Daoy (cell line): ENCODE data around the gene SPEF1. TPM values are rescaled to one million over a fixed set of nuclear protein-coding genes. Genes with fewer than 3 reads are reported as not detected.
"Not testable (repeated sequence)": the region's sequence is repeated elsewhere in the genome, so short reads cannot be mapped to it uniquely, and the experiment has no call there.

Experiments
- DNase-seq: peaks from one replicate; pipeline ENCODE4 v3.0.0-alpha.2; 2015; ENCODE audit warnings: low read depth
- total RNA-seq: library from RNA; depleted of rRNA; stranded (reverse); fragments of >200 nt; shearing (Covaris generic); gene quantifications from 2 replicates; pipeline ENCODE4 v1.2.3, GENCODE V29; 2014; rRNA removed

Gene SPEF1, protein sequence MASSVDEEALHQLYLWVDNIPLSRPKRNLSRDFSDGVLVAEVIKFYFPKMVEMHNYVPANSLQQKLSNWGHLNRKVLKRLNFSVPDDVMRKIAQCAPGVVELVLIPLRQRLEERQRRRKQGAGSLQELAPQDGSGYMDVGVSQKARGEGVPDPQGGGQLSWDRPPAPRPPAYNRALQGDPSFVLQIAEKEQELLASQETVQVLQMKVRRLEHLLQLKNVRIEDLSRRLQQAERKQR
- total RNA-seq = 0.51 TPM in 1 of 2 replicates, not detected in the other

DNA sequence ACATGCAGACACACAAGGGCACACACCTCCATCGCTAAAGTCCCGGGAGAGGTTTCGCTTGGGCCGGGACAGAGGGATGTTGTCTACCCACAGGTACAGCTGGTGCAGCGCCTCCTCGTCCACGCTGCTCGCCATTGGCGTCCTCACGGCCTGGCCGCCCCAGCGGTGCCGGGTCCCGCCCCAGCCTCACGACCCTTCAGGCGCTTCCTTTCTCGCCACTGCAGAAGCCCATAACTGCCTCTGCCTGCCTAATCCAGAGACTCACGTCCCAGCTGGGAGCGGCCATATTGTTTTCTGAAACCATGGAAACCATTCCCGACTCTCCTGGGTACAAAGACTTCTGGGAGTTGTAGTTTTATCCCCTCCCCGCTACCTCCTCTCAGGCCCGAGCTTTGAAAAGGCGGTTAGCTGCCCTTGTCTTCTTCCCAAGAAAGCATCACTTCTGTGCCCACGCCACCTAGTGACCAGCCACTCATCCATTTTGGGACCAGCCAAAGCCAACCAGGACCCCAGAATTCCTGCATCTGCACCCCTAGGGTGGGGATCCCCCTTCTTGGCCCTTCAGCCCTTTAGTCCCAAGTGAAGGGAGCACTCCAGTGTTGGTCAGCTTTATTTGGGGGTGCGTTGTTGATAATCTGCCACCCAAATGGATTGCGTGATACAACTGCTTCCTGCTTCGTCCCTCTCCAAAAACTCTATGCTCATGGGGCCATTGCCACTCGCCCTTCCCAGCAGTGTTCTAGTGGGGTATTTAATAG is at the start of gene SPEF1:
Gene SPEF1 (minus strand): TSS at position 296 of the 758 bp plus-strand sequence. CDS start 161 bp downstream, at position 135.
- peak; percentile 92 for DNase-seq

DNA sequence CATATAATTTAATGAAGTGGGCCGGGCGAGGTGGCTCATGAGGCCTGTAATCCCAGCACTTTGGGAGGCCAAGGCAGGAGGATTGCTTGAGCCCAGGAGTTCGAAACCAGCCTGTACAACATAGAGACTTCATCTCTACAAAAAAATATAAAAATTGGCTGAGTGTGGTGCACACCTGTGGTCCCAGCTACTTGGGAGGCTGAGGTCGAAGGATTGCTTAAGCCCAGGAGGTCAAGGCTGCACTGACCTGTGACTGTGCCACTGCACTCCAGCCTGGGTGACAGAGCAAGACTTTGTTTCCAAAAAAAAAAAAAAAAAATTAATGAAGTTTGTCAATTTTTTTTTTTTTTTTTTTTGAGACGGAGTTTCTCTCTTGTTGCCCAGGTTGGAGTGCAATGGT is 48.6 kb upstream of the SPEF1 start:
- DNase-seq = not testable (repeated sequence)

DNA sequence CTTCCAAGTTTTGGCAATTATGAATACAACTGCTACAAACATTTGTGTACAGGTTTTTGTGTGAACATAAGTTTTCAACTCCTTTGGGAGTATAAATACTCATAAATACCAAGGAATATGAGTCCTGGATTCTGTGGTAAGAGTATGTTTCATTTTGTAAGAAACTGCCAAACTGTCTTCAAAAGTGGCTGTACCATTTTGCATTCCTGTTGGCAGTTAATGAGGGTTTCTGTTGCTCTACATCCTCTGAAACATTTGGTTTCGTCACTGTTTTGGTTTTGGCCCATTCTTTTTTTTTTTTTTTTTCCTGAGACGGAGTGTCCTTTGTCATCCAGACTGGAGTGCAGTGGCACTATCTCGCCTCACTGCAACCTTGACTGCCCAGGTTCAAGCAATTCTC is 47.5 kb upstream of the SPEF1 start:
- no peak for DNase-seq

DNA sequence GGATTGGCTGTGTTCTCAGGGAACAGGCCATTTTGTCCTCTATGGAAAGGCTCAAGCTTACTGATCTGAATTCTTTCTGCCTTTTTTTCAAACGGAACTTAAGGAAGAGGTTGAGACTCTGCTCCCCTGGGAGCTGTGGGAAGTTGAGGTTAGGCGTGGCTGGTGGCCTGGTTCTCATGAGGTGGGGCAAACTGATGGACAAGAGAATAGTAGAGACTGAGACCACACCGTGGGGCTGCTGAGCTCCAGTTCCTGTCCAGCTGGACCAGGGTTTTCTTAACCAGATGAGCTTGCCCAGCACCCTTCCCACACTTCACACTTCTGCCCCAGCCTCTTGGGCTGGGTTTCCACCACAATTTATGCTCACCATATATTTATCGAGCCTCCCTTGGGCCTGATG is 45.2 kb upstream of the SPEF1 start:
- DNase-seq = no peak

DNA sequence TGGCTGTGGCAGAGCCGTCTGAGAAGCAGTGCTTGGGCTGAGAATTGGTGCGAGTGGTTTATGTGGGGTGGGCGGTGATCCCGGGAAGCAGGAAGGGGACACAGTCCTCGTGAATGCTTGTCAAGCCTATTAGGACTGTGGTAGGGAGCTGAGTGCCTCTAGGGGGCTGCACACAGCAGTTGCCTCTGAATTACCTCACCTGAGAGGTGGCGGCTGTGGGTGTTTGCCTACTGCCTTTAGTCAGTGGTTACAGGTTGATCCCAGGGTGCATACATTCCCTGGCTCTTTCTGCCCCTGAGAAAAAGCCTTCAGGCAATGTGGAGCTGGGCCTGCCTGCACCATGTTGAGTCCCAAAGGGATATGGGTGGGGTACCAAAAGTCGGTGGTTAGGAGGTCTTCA is 44.3 kb upstream of the SPEF1 start:
- no peak for DNase-seq

DNA sequence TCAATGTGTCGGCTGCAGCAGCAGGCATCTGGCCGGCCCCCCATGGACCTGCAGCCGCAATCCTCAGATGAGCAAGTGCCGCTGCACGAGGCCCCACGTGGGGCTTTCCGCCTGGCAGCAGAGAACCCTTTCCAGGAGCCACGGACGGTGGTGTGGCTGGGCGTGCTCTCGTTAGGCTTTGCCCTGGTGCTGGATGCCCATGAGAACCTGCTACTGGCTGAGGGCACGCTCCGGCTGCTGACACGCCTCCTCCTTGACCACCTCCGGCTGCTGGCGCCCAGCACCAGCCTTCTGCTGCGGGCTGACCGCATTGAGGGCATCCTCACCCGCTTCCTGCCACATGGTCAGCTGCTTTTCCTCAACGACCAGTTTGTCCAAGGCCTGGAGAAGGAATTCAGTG is 42.6 kb upstream of the SPEF1 start:
- no peak for DNase-seq

DNA sequence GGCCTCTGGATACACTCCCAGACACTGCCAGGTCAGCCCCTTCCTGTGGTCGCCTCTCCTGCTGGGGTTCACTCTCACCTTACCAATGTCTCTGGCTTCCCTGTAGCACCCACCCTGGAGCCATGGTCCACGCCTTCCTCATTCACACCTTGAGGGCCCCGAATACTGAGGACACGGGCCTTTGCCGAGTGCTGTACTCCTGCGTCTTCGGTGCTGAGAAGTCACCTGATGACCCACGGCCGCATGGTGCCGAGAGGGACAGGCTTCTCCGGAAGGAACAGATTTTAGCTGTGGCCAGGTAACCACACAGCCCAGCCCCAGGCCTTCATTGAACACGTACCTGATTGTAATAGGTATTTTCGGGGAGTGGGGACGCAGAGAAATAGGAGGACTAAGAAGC is 40.7 kb upstream of the SPEF1 start:
- DNase-seq = no peak

DNA sequence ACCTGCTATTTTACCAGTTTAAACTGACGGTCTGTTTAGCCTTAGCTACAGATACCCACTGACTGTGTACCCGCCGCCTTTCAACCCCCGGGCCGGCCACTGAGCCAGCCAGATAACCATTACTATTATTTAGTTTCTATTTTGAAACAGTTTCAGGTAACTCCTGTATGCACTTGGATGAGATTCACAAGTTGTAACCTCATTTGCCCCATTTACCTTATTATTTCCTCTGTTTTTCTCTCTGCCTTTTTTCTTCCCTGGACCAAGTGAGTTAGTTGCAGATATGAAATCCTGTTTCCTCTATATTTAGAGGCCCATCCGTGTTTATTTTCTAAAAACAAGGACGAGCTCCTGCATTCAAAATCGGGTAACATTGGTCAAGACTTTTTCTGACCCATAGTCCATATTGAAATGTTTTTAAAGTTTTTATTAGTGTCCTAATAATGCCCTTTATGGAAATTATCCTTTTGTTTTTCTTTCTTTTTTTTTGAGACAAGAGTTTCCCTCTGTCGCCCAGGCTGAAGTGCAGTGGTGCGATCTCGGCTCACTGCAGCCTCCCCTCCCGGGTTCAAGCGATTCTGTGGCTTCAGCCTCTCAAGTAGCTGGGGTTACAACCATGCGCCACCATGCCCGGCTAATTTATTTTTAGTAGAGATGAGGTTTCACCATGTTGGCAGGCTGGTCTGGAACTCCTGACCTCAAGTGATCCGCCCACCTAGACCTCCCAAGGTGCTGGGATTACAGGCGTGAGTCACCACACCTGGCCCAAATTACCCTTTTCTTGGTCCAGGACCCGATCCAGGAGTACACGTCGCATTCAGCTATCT is 39.9 kb upstream of the SPEF1 start:
- DNase-seq = peak; percentile 54

DNA sequence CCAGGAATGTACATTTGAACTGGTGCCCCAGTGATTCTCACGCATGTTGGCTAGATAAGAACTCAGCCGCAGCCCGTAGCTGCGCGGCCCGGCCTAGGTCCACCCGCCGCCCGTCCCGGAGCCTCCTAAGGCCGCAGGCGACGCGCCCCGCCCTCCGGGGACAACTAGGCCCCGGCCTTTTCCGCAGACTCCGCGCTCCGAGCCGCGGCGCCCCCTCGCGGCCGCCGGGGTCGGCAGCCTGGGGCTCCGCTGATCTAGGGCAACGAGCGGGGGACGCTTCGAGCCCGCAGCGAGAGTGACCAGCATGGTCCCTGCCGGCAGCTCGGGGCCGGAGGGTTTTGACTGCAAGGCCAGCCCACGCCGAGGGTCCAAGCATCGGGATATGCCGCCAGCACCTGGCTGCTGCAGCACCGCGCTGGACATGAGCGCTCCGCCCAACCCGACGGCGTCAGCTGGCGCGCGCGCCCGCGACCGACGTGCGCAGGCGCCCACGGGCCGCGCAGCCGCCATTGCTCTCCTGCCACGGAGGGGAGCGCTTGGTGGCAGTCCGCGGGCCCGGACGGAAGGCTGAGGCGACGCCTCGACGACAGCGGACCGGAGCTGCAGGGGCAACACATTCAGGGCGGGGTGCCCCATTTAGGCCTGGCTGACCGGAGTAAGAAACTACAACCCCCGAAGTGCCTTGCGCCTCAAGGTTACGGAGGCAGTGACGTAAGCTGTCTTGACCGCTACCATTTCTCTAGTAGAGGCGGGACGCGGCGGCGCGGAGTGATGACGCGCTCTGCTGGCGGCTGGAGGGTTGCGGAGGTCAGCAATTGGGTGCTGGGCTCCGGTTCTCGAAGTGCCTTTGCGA is 39.0 kb upstream of the SPEF1 start, which contains the start of gene AP5S1:
Gene AP5S1 (plus strand): TSS at position 500 of the 853 bp plus-strand sequence. CDS start 1,571 bp downstream, outside the sequence.
- DNase-seq = peak; percentile 97

DNA sequence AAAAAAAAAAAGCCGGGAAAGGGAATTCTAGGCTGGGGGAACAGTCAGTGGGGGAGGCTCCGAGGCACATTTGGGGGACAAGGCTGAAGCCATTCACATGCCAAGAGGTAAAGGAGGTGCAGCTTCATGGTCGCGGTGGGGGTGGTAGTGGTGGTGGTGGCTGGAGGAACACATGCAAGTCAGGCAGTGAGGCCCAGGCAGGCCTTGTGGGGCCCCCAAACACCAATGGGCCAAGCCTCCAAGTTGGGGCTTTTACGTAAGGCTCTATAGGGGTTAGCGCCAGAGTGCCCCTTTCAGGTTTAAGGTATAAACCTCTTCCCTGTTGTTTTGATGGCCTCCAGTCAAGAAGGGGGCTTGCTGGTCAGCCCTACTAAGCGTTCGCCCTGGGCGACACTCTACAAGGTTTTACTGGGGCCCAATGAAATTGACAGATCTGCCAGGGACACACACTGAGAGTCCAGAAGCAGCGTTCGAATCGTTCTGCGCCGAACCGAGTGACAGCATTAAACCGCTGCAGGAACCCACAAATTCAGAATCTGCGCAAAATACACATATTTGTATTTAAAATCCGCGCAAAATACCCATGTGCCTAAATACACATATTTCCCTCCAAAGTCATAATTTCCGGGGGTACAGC is 38.3 kb upstream of the SPEF1 start:
- DNase-seq = no peak

DNA sequence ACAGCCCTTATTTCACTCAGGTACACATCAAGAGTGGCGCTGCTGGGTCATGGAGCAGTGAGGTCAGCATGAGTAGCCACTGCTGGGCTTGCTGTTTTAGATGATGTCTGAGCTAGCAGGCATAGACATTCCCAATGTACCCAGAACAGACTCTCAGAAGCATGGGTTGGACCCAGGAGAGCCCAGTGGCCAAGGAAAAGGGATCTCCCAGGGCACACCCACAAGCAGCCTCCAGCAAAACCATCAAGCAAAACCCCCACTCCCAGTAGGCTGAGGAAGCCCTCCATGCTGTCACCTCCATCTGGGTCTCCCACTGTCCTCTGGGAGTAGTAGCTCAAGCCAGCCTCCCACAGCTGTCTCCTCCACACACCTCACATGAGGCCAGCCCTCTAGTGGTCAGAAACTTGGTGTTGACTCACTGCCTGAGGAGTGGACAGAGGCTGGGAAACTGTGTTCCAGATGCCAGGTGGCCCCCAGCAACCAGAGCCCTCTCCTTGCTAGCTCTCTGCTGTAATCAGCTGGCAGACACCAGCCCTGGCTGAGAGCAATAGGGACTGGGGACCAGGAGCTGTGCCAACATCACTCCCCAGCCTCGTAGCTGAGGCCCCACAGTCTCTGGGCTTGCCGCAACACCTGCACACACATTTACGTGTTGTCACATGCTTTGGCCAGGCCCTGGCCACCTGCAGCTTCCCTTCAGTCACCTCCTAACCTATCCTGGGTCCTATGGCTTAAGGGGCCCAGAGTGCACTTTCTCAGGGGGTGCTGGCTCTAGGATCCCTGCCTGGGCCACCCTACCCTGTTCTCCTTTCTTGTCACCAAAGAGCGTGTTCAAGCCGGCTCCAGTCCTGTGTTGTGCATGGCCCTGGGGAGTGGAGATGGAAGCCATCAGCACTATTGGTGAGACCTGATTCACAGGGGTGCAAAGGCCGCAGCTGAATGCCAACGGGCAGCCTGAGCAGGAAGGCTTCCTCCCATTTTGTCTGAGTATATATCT is 37.2 kb upstream of the SPEF1 start:
- peak; percentile 80 for DNase-seq

DNA sequence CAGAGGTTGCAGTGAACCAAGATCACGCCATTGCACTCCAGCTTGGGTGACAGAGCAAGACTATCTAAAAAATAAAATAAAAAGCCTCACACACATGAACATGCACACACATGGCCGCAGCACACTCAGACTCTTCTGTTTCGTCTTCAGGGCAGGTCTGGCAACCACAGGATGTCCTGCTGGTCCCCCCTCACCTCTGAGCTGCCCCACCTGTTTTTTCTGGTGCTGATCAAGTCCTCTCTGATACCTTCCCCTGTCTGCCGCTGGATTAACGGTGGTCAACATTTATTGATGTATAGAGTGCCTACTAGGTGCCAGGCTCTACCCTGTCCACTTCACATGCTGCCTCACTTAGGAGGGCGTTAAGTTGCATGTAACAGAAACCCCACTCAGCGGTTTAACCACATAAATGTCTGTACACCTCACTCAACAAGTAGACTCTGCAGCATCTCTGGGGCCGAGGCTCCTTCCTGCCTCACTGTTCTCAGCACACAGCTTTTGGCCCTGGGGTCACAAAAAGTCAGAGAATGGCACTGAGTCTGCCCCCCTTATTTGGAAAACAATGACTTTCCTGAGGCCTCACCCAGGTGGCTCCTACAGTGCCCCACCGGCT is 34.6 kb upstream of the SPEF1 start:
- no peak for DNase-seq

DNA sequence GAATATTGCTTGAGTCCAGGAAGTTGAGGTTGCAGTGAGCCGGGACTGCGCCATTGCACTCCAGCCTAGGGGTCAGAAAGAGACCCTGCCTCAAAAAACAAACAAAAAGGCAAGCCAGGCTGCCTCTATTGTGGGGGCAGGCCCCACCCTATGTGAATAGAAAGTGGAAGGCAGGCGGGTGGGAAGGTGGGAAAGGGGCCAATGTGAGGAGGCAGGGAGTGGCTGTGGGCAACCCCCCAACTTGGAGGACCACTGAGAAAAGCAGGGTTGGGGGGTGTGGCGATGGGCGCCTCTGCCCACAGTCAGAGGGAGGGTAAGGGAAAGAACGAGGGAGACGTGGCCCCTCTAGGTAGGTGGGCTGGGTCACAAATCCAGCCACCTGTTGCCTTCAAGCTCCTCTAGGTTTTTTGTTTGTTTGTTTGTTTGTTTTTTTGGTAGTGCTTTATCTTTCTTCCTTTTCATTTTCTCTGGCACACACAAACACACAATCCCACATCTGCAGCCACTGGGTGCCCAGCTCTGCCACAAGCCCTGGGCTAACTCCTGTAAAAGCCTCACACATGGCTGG is 33.8 kb upstream of the SPEF1 start:
- DNase-seq = no peak

DNA sequence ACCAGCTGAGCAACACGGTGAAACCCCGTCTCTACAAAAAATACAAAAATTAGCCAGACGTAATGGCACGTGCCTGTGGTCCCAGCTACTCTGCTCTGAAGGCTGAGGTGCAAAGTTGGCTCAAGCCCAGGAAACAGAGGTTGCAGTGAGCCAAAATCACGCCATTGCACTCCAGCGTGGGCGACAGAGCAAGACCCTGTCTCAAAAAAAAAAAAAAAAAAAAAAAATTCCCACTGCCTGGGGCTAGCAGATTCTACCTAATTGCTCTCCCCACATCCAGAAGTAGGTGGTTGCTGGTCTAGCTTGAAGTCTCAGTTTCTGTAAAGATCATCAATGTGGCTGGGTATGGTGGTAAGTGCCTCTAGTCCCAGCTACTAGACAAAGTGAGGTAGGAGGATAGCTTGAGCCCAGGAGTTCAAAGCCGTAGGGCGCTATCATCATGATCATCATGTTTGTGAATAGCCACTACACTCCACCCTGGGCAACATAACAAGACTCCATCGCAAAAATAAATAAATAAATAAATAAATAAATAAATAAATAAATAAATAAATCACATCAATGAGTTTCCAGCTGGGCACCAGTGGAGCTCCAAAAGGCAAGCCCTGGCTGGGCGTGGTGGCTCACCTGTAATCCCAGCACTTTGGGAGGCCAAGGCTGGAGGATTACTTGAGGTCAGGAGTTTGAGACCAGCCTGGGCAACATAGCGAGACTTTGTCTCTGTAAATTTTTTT is 32.8 kb upstream of the SPEF1 start:
- DNase-seq = no peak

DNA sequence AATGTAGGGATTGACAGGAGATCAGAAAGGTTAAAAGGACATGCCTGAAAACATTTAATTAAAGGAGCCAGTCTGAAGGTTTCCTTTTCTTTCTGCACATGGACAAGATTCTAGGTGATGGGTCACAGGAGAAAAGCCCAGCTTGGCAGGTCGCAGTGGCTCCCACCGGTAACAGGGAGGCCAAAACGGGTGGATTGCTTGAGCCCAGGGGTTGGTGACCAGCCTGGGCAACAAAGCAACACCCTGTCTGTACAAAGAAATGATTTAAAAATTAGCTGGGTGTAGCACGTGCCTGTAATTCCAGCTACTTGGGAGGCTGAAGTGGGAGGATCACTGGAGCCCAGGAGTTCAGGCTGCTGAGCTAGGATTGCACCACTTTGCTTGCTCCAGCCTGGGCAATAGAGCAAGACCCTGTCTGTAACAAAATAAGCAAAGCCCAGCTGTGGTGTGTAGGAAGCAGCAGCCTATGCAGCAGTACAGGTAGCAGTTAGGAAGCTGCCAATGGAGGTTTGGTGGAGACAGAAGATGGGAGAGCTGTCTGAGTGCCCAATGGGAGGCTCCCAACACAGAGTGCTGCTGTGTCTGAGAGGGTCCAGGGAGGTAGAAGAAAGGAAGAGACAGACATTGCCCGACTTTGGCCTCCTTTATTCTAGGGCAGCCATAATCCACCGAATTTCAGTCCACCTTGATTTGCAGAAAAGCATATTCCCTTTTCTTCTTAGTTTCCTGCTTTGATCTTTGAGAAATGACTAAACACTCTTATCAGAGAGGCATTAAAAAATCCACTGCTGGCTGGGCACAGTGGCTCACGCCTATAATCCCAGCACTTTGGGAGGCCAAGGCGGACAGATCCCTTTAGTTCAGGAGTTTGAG is 32.0 kb upstream of the SPEF1 start:
- no peak for DNase-seq

DNA sequence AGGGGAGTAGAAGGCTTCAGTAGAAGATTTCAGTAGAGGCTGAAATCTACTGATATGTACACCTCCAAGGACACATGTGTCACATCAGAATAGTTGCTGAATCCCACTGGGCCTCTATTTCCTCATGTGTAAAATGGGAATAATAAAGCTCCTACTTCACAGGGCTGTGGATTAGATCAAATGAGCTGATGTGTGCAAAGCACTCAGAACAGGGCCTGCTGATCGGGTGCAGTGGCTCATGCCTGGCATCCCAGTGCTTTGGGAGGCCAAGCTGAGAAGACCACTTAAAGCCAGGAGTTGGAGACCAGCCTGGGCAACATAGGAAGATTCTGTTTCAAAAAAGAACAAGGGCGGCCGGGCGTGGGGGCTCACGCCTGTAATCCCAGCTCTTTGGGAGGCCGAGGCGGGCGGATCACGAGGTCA is 31.0 kb upstream of the SPEF1 start:
- DNase-seq = no peak
